K562 (cell line): ENCODE data around the gene LPCAT1. TPM values are rescaled to one million over a fixed set of nuclear protein-coding genes. Genes with fewer than 3 reads are reported as not detected.

ENCODE experiments used
- ATAC-seq: fragments of 200-7000 bp; cut with Tn5 transposase; 3 replicates; pipeline ENCODE4 v1.9.1; 2020; ENCODE audit warnings: moderate library complexity
- BruUV-seq: library from RNA; stranded (reverse); fragments of 400-500 nt; replicated peaks from 2 replicates; lab custom pipeline; 2021; lab: Mats Ljungman, UMichigan
- CTCF ChIA-PET: fragments of 300-600 bp; formaldehyde crosslinking; extraction: SDS; loops from one replicate; lab custom pipeline; 2021; ENCODE audit warnings: low intra/inter-chr PET ratio; lab: Yijun Ruan, JAX
- POLR2A ChIA-PET: fragments of 300-600, 350-650 bp; sonication (Branson Sonifier 250); formaldehyde crosslinking; extraction: SDS; loops from one replicate; lab custom pipeline; 2021; ENCODE audit warnings: antibody characterized with exemption, inconsistent platforms; lab: Yijun Ruan, JAX
- DNase-seq, 4 experiments: peaks; one replicate each; pipeline versions ENCODE4 v3.0.0 to v3.0.0-alpha.2; 2011 to 2018; ENCODE audit warnings: low spot score in 3 of 4, mixed read lengths in 3 of 4; ENCODE audit errors: extremely low read depth in 1 of 4
- FAIRE-seq: peaks from 2 replicates; lab custom pipeline; 2011; peaks lifted over from hg19 to GRCh38; lab: Jason Lieb, UNC
- H2AFZ ChIP-seq: 2 replicates; pipeline ENCODE4 v1.6.0; 2011; ENCODE audit warnings: low read depth, low read length, control low read depth, inconsistent platforms
- H3K27ac ChIP-seq: fragments of 200-600 bp; 3 replicates; pipeline ENCODE4 v1.8.0; 2011; ENCODE audit warnings: low read depth, mild to moderate bottlenecking, control low read depth, inconsistent platforms, low read length, moderate library complexity, mixed read lengths; ENCODE audit errors: extremely low read depth
- H3K27me3 ChIP-seq, 2 experiments: fragments of 300-600 bp in 1 of 2; 2 replicates in 1 of 2; 3 replicates in 1 of 2; pipeline versions ENCODE4 v1.6.0 to v1.8.0; 2011; ENCODE audit warnings: inconsistent platforms in 2 of 2, low read length in 2 of 2, mild to moderate bottlenecking in 1 of 2, mixed read lengths in 1 of 2, moderate library complexity in 1 of 2; ENCODE audit not compliant: control insufficient read depth in 2 of 2, insufficient read depth in 2 of 2
- H3K36me3 ChIP-seq: fragments of 300-600 bp; 3 replicates; pipeline ENCODE4 v1.8.0; 2011; ENCODE audit warnings: mild to moderate bottlenecking, low read length, inconsistent platforms; ENCODE audit not compliant: control insufficient read depth, insufficient read depth
- H3K4me1 ChIP-seq, 2 experiments: fragments of 200-600 bp in 1 of 2; replicated peaks in 1 of 2; 2 replicates in 1 of 2; 3 replicates in 1 of 2; pipeline versions ENCODE4 v1.5.1 to v1.8.0; 2011; ENCODE audit warnings: inconsistent platforms in 2 of 2, low read length in 2 of 2, mild to moderate bottlenecking in 1 of 2, mixed read lengths in 1 of 2, moderate library complexity in 1 of 2; ENCODE audit not compliant: control insufficient read depth in 2 of 2, insufficient read depth in 2 of 2
- H3K4me2 ChIP-seq: 2 replicates; pipeline ENCODE4 v1.6.1; 2011; ENCODE audit warnings: low read length, control low read depth, inconsistent platforms, mixed read lengths; ENCODE audit not compliant: insufficient read depth
- H3K4me3 ChIP-seq: fragments of 200-600 bp; sonication (generic), shearing (Covaris generic); 2 replicates; pipeline ENCODE4 v1.5.1; 2016; ENCODE audit warnings: control low read depth, inconsistent platforms
- H3K79me2 ChIP-seq: fragments of 200-600 bp; 3 replicates; pipeline ENCODE4 v1.8.0; 2011; ENCODE audit warnings: low read length, inconsistent platforms; ENCODE audit not compliant: control insufficient read depth, insufficient read depth
- H3K9ac ChIP-seq, 2 experiments: 2 replicates each; pipeline versions ENCODE4 v1.6.0 to v1.6.1; 2011; ENCODE audit warnings: low read depth in 2 of 2, low read length in 2 of 2, control low read depth in 1 of 2, inconsistent platforms in 1 of 2, mild to moderate bottlenecking in 1 of 2, mixed read lengths in 1 of 2; ENCODE audit not compliant: insufficient read depth in 1 of 2
- H3K9me1 ChIP-seq: one replicate; pipeline ENCODE4 v1.6.0; 2011; ENCODE audit warnings: inconsistent platforms, mild to moderate bottlenecking, low read length, moderate library complexity; ENCODE audit not compliant: control insufficient read depth, insufficient read depth
- H3K9me3 ChIP-seq: replicated peaks from 2 replicates; pipeline ENCODE4 v1.5.1; 2011; ENCODE audit warnings: low read depth, low read length, inconsistent platforms; ENCODE audit not compliant: control insufficient read depth, insufficient read depth
- H4K20me1 ChIP-seq: replicated peaks from 2 replicates; pipeline ENCODE4 v1.6.1; 2011; ENCODE audit warnings: low read length, inconsistent platforms, mixed read lengths; ENCODE audit not compliant: control insufficient read depth, insufficient read depth
- ESRRA ChIP-seq: fragments of 450-650 bp; IDR thresholded peaks from 2 replicates; pipeline ENCODE4 v1.6.1; 2014; ENCODE audit warnings: low read depth, mild to moderate bottlenecking, moderate library complexity, borderline replicate concordance
- FUS ChIP-seq: fragments of 200-400 bp; formaldehyde crosslinking; optimal IDR thresholded peaks from 2 replicates; pipeline ENCODE3; 2017; ENCODE audit warnings: low read depth, low read length
- GABPB2 ChIP-seq: fragments of 250-450 bp; sonication (Bioruptor Pico); conservative IDR thresholded peaks from 2 replicates; pipeline ENCODE4 v1.5.1; 2021; ENCODE audit warnings: mild to moderate bottlenecking
- IRF1 ChIP-seq: sonication (generic); formaldehyde crosslinking; IDR thresholded peaks from 2 replicates; pipeline ENCODE4 v1.8.0; 2022; ENCODE audit warnings: missing genetic modification reagents, mild to moderate bottlenecking, borderline replicate concordance
- NCOA4 ChIP-seq: fragments of 450-650 bp; IDR thresholded peaks from 2 replicates; pipeline ENCODE4 v1.6.1; 2018; ENCODE audit warnings: mild to moderate bottlenecking; ENCODE audit not compliant: partially characterized antibody
- PCBP2 ChIP-seq: fragments of 200-400 bp; formaldehyde crosslinking; IDR thresholded peaks from 2 replicates; pipeline ENCODE4 v1.6.1; 2018; ENCODE audit warnings: low read length, low read depth, mild to moderate bottlenecking, moderate library complexity; ENCODE audit not compliant: poor library complexity, severe bottlenecking
- POLR2G ChIP-seq: fragments of 200-400 bp; formaldehyde crosslinking; IDR thresholded peaks from 2 replicates; pipeline ENCODE4 v1.6.1; 2017; ENCODE audit warnings: low read depth, mild to moderate bottlenecking, antibody characterized with exemption, low read length, moderate library complexity
- PREB ChIP-seq: sonication (generic); formaldehyde crosslinking; IDR thresholded peaks from 2 replicates; pipeline ENCODE4 v1.8.1; 2023; ENCODE audit warnings: mild to moderate bottlenecking, missing genetic modification reagents
- TAF9B ChIP-seq: fragments of 450-650 bp; IDR thresholded peaks from 2 replicates; pipeline ENCODE4 v1.6.1; 2018; ENCODE audit warnings: mild to moderate bottlenecking; ENCODE audit not compliant: partially characterized antibody
- ZKSCAN3 ChIP-seq: fragments of 250-450 bp; sonication (Bioruptor Pico); IDR thresholded peaks from 2 replicates; pipeline ENCODE4 v1.4.0; 2020
- ZNF134 ChIP-seq: fragments of 250-450 bp; sonication (Bioruptor Pico); conservative IDR thresholded peaks from 2 replicates; pipeline ENCODE4 v1.4.0; 2020
- ZNF407 ChIP-seq: fragments of 450-650 bp; IDR thresholded peaks from 2 replicates; pipeline ENCODE4 v1.6.1; 2016; ENCODE audit warnings: low read depth
- WGBS: fragments of 100-300 bp; shearing (Covaris generic); methylation state at CpG from one replicate; pipeline ENCODE4 v1.1.6; 2016; ENCODE audit warnings: low coverage, mixed read lengths; ENCODE audit not compliant: insufficient coverage; ENCODE audit errors: missing lambda C conversion rate; 5-methylcytosine and 5-hydroxymethylcytosine counted together
- in situ Hi-C: fragments of 300-500 bp; cut with MboI; formaldehyde crosslinking; loops from 4 replicates; pipeline ENCODE4 v1.15.0; 2018; ENCODE audit warnings: inconsistent platforms, mixed read lengths
- intact Hi-C: fragments of 100-400 bp; cut with micrococcal nuclease; formaldehyde crosslinking; loops from 2 replicates; pipeline ENCODE4 v1.14.2; 2022
- polyA plus RNA-seq, 8 experiments: library from polyadenylated mRNA; depleted of rRNA in 4 of 8; stranded (reverse) in 5 of 8; unstranded in 3 of 8; fragments of >200 nt; fragmentation: Nextera tagmentation in 2 of 8; fragmentation: Illumina TruSeq in 1 of 8; extraction: Ambion mirVana in 2 of 8; extraction: Trizol in 1 of 8; gene quantifications; 2 replicates each; pipeline versions ENCODE4 v1.2.1 to v1.2.3, GENCODE V29; 2011 to 2014; ENCODE audit warnings: inconsistent platforms in 1 of 8, missing spikeins in 1 of 8
- total RNA-seq, 7 experiments: library from RNA; depleted of rRNA in 6 of 7; stranded (reverse); fragments of >200 nt in 6 of 7; fragmentation: Illumina TruSeq in 2 of 7; extraction: Trizol in 2 of 7; gene quantifications; 2 replicates each; pipeline versions ENCODE4 v1.2.1 to v1.2.3, GENCODE V29; 2011 to 2021; ENCODE audit warnings: low replicate concordance in 1 of 7

LPCAT1 gene
- total and polyA plus RNA-seq, 9 of the 15 experiments (the other 6 are each of a cell fraction or from before 2014, with no cell fraction given) = 0.14 to 18.4 (median 13.9) TPM

- CTCF ChIA-PET = no interaction called here
- FAIRE-seq = no peak
- WGBS = 1% methylated on average over 8 of the region's 8 CpGs
- Histone ChIP-seq H3K4me2 (no peak overlapping the region), H2AFZ (no peak overlapping the region), H4K20me1 (no peaks in the 10 kb centered on the region; the same call in 1 of the 2 replicates), H3K79me2 (no peaks in the 10 kb centered on the region), H3K9me3 (0 out of 2 replicates have a peak, but pooled peaks cover 2% of the 10 kb centered on the region), H3K4me3 (no peak overlapping the region), H3K27ac (no peak overlapping the region), H3K9me1 (no peaks in the 10 kb centered on the region), H3K9ac (no peak overlapping the region), H3K27me3 (peaks cover 28 to 64% of the 10 kb centered on the region in 2 experiments; a peak in 4 of 5 replicates), H3K4me1 (no peaks in the 10 kb centered on the region), H3K36me3 (no peaks in the 10 kb centered on the region)
- intact Hi-C loops (no loop called here), in situ Hi-C loops (no loop called here)
- BruUV-seq = no TSS peak
- no peak for ATAC-seq
- POLR2A ChIA-PET = no interaction called here
- no peak for DNase-seq
- TF ChIP-seq NCOA4 (no peak), TAF9B (no peak), PCBP2 (no peak), ZKSCAN3 (no peak), POLR2G (no peak), ZNF134 (no peak), PREB (CRISPR knock-in tag) (no peak), IRF1 (no peak), FUS (no peak), ZNF407 (no peak), GABPB2 (CRISPR knock-in tag) (no peak), ESRRA (no peak)
Measured at GRCh38 chr5:1431896-1432295, 91.9 kb downstream of the LPCAT1 start.
